ENCODE measurements around the gene SESN3. TPM values are rescaled to one million over a fixed set of nuclear protein-coding genes. Genes with fewer than 3 reads are reported as not detected.
A peak's percentile ranks its signal among the peaks of the same experiment; 100 is the strongest.
"Not testable (repeated sequence)": the region's sequence is repeated elsewhere in the genome, so short reads cannot be mapped to it uniquely, and the experiment has no call there.

SESN3 gene
- total RNA-seq, 1 experiment from 2014 or later: 10.6 TPM

DNA sequence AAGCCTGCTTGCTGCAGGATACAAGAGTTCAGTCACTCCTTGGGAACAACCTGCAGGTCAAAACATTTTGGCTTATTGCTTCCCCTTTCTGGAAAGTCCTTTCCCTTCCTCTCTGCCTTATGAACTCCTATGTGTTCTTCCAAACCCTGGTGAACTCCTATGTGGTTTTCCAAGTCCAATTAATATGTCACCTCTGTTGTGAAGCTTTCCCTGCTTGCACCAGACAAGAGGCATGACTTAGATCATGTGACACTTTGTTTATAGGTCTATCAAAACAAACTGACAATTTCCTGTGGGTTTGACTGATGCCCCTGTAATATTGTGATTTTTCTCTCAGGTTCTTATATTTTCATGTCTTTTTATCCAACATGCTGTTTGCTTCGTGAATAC lies 77.2 kb downstream of the SESN3 start:
- no peak for DNase-seq (ENCODE audit: low spot score)

DNA sequence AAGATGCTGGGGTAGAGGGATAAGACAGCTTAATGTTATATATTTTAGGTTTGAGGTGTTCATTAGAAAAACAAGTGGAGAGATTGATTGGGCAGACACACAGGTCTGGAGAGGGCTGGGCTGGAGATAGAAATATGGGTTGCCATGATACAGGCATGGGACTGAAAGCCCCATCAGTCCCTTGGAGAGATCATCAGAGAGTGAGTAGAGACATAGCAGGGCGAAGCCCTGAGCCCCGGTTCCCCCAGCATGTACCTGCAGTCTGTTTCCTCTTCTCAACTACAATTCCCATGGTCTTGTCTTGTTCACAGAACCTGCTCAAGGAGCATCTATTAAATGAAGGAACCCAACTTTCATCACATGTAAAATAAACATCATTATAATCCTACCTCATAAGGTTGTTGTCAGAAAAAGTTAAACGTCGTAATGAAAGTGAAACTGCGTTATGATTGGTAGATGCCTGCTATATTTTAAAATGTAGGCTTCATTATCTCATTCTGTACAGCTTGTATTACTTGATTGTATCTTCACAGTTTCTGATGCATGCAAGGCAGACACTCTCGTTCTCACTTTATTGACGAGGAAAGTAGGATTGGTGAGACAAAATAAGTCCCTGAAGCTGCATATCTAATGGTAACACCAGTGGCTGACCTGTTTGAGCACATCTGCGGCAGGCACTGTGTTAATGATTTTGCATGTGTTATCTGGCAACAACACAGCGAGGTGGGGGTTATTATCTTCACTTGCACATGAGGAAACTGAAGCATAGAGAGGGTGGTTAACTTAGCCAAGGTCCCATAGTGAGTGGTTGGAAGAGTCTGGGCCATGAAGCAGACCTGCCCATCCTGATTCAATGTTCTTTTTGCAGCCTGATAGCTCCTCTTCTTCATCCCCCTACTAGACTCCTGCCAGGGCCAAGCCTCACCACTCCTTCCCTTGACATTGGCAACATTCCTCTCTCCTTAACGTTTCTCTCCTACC lies 77.8 kb downstream of the SESN3 start:
- DNase-seq (ENCODE audit: low spot score): no peak

DNA sequence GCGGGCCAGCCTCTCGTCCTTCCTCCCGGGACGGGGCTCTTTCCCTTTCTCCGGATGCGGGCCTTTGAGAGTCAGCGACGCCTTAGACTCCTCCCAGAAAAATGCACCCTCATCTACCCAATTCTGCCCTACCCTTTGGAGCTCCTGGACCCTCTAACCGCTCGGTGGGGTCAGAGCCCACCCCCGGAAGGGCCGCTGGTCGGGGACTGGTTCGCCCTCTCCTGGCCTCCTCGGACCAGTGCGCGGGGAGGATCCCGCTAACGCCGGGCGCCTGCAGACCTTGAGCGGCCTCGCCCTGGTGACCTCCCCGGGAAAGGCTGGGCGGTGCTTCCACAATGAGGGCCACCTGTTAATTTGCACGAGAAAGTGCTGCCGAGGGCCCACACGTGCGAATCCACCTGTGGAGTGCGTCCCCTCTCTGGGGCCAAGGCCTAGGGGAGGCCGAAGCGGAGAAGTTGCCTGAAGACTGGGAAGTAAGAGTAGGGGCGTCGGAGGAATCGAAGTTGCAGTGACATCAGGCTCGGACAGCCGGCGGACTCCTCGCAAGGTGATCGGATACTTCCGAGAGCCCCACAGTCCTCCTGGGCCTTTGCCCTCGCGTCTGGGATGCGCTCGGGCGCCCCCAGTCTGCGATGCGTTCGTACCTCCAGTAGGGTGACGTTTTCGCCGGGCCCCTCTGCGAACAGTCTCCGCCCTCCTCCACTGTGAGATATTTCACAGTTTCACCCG lies 79.9 kb downstream of the SESN3 start:
- DNase-seq (ENCODE audit: low spot score): peak; percentile 77

DNA sequence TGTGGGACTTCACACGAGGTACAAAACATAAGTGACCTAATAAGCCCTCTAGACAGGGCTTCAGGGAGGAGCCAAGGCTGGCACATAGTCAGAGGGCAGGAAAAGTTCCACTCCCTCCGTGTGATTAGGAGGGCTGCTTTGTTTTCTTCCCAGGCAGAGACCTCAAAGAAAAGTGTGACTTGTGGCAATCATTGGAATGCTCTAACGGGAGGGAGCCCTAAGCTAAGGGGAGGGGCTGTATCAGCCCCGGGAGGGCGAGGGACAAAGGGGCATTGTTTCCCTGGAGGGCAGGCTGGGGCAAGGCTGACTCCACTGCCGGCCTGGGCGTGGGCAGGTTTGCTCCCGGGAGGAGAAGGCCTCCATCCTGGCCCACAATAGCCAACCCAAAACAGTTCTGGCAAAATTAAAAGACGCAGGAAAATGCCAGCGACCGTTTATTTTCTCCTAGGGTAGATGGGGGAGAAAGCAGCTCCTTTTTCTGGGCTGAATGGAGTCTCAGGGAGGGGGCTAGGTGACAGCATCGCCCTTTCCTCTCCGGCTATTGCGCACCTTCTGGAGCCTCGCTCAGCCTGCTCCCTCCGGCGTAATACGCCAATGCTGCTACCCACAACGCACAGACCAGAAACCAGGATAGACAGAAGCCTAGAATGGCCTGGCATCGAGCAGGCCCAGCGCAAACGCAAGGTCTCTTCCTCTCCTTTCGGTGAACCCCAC lies 81.2 kb downstream of the SESN3 start:
- peak; percentile 55 for DNase-seq (ENCODE audit: low spot score)

DNA sequence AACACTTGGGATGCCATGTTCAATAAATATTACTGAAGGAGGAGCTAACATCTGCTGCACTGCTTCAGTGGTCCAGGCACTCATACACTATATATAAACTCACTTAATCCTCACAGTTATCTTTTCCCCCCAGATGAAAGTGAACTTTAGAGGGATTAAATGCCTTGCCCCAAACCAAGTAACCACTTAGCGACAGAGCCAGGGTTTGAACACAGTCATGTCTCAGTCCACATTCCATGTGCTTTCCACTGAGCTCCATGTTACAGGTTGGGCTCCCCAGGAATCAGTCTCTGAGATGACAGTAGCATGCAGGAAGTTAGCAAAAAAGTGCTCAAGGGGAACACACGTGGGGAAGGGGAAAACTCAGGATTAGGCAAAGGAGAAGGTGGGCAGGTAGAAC lies 82.1 kb downstream of the SESN3 start:
- no peak for DNase-seq (ENCODE audit: low spot score)

DNA sequence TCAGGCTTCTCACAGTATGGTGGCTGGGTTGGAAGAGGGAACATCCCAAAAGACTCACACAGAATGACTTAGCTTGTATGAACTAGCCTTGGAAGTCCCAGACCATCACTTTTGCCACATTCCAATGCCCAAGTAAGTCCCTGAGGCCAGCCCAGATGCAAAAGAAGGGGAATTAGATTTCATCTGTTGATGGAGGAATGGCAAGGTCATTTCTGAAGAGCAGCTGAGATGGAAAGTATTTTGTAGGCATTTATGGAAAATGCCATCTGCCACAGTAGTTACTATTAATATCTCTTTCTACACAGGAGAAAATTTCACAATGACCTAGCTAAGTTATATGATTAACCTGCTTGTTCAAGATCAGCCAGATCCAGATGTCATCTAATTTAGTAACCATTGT lies 82.6 kb downstream of the SESN3 start:
- DNase-seq (ENCODE audit: low spot score): no peak

DNA sequence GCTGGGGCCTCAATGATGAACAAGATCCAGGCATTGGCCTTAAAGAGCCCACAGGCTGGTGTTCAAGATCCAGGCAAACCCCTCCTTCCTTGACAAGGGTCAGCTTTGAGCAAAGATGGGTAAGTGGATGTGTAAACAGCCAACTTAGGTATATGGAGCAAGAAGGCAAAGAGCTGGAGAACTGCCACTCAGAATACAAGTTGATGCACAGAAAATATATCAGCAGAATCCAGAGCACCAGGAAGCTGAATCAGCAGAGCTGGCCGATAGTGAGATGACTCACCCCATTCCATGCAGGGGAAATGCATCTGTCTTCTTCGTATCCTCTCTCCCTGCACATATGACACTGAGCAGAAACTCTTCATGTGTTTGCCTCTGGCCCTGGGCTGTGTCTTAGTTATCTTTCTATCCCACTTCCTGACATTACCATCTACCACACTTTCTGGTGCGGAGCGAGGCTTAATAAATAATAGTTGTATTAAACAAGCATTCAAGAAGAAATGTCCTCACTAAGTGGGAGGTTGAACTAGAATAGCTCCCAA lies 83.6 kb downstream of the SESN3 start:
- DNase-seq (ENCODE audit: low spot score): peak; percentile 58

DNA sequence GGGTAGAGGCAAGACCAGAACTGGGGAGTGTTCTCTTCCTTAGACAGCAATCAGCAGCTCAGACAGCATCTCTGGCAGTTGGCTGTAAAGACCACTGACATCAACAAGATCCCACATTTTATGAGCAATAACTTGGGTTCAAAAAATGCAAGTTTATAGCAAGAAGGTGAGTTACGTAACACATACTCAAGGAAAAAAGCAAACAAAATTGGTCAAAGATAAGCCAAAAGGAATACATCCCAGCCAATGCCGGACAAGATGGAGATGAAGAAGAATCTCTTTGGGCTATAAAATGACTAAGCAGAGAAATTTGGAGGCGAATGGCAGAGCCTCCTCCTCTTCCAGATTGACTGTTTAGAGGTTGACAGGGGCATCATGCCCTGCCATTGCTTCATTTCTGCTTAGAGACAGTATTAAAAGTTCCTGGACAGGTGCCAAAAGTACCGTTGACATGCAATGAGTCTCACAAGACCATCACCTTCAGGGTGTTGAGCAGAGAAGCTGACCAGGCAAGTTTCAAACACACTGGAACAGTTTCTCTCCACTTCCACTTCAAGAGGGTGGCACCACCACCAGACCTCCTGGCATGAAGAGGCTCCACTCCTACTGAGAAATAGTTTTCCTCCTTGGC lies 85.5 kb downstream of the SESN3 start:
- no peak for DNase-seq (ENCODE audit: low spot score)

DNA sequence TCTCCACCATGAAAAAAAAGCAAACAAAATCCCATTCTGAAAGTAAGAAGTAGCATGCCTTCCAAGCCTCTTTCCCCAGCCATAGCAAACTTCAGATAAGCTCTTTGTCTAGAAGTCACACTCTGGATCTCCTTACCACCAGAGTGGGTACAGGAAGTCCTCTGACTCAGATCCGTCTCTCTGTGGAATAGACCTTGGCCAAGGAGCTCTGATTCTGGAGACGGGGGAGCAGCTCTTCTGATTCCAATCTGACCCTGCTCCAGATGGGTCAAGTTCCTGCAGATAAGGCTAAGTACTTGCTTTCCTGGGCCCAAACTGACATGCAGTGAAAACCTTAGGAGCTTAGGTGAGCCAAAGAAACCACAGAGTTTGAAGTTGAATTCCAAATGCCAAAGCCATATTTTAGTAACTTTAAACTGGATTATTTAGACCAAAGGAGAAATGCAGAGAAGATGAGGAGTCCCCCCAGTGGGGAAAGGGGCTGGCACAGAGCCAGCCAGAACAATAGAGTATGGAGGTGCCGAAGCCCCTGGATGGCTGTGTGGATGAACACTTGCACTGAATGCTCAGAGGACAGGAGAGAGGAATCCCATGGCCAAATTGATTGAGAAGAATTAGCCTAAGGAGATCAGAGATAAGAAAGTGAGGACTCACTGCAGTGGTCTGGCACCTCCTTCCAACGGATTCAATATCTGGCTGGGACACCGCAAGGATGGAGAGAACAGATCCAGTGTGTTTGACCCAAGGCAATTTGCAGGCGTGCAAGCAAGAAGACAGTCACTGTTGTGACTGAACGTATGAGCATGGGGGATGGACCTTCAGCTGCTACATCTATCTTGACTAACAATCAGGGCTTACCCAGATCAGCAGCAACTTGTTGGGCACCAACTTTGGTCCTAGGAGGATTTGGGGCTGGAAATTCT lies 86.4 kb downstream of the SESN3 start:
- DNase-seq (ENCODE audit: low spot score): no peak

DNA sequence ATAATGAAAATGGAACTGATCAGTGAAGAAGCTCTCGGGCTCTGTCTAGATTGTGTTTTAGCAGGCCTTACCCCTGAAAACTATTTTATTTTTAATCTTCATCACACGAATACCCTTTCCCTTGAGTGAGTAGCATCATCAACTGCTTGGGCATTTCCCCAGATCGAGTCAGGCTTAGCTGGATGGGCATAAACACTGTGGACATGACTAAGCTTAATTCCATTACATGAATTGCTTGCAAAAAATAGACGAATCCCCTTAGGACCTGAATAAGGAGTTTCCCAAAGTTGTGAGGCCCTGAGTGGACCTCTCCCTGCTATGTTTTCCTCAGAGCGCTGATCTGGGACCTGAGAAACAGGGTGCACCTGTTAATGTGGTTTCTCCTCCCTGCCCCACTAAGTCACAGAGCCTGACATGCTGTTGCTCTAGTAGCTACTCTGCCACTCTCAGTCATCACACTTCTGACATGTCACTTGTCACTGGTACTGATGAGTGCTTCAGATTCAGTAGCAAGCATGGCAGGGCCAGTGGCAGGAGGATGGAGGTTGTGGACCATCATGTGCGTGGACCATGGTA lies 87.8 kb downstream of the SESN3 start:
- no peak for DNase-seq (ENCODE audit: low spot score)

DNA sequence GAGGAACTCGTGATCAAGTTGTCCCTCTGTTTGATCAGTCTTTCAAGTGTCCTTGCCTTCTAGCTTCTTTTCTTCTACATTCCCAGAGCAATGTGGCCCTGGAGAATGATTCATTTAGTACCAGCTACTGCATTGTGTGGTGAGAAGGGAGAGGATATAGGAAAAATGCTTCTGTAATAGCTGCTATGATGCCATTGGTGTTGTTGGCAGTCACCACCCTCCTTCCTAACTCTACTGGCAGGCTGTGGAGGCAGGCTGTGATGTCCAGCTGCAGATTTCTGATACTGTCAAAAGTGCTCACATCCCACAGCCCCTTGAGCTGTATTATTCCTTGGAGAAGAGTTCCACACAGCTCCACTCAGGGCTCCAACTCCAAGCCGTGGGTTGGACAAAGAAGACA lies 88.6 kb downstream of the SESN3 start:
- no peak for DNase-seq (ENCODE audit: low spot score)

DNA sequence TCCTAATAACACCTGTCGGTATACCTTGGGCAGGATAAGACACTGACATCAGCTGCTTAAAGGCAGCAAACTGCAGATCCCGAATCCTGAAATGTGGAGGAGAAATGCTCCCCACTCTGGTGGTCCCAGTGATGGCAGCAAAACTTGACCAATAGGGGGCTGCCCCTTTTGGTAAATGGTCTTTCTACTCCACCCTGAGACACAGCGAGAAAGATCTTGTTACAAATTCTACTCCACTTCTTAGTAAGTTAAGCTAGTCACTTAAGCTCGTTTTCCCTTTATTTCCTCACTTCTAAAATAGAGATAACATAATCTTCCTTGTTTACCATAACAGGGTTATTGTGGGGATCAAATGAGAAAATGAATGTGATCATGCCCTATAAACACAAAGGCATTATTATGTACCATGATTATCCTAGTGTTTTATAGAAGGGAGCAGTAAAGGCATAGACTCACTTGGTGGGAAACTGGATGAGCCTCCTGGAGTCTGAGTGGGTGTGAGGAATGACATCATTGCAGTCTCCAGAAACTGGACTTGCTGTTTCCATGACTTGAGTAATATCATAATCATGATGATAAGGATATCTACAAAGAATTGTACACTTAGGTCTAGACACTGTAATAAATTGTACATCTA lies 90.5 kb downstream of the SESN3 start:
- DNase-seq (ENCODE audit: low spot score): no peak

DNA sequence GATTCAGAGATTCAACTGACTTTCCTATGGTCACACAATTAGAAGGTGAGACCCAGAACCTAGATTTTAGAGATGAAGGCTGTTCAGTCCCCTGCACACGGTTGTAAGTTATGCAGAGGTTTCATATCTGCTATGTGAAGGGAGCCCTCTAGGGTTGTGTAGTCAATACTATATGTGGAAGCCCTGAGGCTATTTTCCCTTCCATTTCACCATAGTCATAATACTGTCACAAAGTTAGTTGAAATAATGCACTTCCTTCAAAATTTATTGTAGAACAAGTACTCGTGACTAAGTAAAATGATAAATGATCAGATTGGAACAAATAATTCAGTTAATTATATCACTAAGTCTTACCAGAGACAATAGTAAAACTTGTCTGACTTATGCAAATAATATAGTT lies 92.6 kb downstream of the SESN3 start:
- DNase-seq (ENCODE audit: low spot score): no peak

DNA sequence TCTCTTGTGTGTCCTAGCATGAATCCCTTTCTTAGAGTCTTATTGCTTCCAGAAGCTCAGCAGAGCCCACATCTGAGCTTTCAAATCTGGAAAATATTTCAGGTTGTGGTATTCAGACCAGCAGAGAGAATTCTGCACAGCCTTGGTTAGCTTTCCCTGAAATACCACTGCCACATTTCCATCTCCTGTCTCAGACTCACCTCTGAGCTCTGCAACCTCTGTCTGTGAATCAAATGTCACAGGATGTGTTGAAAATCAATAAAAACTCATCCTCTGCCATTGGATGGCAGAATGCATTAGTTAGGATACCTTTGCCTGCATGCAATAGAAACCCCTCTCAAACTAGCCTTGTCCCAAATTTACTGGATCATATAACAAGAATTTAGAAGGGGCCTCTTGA lies 93.7 kb downstream of the SESN3 start:
- DNase-seq (ENCODE audit: low spot score): no peak

DNA sequence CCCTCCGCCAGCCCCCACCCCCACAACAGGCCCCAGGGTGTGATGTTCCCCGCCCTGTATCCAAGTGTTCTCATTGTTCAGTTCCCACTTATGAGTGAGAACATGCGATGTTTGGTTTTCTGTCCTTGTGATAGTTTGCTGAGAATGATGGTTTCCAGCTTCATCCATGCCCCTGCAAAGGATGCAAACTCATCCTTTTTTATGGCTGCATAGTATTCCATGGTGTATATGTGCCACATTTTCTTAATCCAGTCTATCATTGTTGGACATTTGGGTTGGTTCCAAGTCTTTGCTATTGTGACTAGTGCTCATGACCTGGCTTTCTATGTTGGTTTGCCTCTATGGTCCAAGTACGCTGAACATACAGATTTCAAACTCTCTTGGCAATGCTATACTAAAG lies 94.3 kb downstream of the SESN3 start:
- not testable (repeated sequence) for DNase-seq (ENCODE audit: low spot score)

DNA sequence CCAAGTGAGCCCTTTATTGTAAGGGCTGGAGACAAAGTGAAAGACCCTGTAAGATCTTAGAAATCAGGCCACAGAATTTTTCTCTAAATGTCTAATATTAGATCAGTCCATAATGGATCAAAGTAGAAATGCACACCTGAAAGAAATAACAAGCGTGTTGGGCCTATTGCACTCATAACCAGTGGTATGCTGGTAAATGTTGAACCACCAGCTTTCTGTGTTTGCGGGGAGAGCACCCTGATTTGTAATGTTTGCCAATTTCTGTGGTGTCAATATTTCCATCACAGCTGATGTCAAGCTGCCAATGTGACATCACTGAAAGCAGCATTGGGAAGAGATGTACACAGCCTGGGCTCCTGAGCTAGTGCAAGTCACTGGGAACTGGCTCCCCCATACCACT lies 95.1 kb downstream of the SESN3 start:
- no peak for DNase-seq (ENCODE audit: low spot score)

DNA sequence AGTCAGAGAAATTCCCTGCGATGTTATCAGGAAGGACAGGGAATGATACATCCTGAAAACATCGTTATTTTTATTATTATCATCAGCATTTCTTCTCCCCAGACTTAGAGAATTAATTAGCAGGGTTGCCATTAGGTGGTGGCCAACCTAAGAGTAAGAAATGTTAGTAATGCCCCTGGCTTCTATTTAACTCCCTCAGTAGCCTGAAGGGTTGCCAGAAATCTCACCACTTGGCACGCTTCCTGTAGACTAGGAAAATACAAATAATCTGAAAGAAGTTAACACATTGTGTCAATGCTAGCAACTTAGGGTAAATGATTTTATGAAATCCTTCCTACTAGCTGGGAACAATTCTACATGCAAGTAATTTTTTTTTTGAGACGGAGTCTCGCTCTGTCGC lies 95.8 kb downstream of the SESN3 start:
- DNase-seq (ENCODE audit: low spot score): no peak

DNA sequence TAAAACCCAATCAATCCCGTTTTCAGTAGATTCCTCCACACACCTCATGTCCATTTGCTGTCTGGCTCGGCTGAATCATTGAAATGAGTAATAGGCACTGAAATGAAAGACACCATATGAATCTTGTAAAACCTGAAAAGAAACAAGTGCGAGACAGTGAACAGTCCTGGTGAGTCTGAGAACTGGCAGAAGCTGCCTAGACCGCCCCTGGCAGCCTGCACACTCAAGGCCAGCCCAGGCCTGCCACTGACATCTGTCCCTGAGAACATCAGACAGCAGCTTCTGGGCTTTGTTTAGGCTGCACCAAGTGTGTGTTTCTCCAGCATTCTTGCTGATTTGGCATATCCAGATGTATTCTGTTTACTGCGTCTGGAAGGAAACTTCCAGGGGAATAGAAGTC lies 96.5 kb downstream of the SESN3 start:
- no peak for DNase-seq (ENCODE audit: low spot score)

DNA sequence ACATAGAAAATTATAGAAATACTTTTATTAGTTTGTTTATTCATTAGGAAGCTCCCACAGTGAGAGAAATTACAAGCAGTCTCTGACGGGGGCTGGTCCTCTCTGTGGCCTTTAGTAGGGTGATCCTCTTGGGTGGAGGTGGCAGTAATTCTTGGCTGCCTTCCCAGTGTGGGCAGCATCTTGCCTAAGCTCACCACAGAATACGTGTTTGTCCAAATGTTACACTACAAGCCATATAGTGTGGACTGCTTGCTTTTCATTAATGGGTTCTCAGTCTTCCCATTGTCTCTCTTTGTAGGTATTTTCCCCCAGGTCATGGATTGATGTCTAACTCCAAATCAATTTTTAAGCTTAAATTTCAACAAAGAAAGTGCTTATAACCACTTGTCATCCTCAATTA lies 98.0 kb downstream of the SESN3 start:
- DNase-seq (ENCODE audit: low spot score): peak; percentile 78

DNA sequence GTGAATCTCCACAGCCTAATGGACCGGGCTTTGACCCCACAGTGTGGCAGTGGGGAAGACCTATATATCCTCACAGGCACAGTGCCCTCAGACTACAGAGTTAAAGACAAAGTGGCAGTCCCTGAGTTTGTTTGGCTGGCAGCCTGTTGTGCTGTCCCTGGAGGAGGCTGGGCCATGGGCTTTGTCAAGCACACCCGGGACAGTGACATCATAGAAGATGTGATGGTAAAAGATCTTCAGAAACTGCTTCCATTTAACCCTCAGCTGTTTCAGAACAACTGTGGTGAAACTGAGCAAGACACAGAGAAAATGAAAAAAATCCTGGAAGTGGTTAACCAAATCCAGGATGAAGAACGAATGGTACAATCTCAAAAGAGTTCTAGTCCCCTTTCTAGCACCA lies 102.4 kb downstream of the SESN3 start:
- DNase-seq (ENCODE audit: low spot score): no peak
